ENCODE results near the gene CRY2.

The CRY2 gene

DNA sequence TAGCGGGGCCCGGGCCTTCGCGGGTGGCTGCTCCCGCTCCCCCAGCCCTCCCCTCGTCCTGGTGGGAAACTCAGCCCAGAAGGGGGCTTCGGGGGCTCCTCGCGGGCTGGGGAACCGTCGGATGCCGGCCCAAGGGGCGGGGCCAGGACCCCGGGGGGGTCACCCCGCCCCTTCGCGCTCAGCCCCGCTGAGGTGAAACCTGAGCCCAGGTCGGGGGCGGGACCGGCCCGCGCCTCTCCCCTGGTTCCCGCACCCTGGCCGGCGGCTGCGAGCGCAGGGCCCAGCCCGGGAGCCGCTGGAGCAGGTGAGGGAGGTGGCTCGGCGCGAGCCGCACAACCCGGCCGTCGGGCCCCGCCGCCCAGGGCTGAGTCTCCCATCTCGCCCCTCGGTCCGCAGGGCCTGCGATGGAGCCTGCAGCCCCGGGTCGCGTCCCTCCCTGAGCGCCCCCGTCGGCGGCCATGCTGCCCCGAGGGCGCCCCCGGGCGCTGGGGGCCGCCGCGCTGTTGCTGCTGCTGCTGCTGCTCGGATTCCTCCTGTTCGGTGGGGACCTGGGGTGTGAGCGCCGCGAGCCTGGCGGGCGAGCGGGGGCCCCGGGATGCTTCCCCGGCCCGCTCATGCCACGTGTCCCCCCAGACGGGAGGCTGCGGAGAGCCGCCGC, 75.3 kb downstream of the CRY2 start, which contains the start of gene LARGE2:
Gene LARGE2 (plus strand): TSS at position 232 of the 658 bp plus-strand sequence. CDS start 227 bp downstream, at position 459.
- TF ChIP-seq TCF12 (IDR thresholded peaks at IDR 0.05; ENCODE audit: low read depth) (no peak), CREB1 (IDR thresholded peaks at IDR 0.05; ENCODE audit: low read depth) (no peak), FOXM1 (IDR thresholded peaks at IDR 0.05; ENCODE audit: borderline replicate concordance, low read depth) (no peak), EGR1 (IDR thresholded peaks at IDR 0.05) (peak; percentile 76), NFIC (IDR thresholded peaks at IDR 0.05) (peak; percentile 2; the same call in 1 of the 2 replicates), RAD21 (IDR thresholded peaks at IDR 0.05; ENCODE audit: low read depth) (no peak), TAF1 (IDR thresholded peaks at IDR 0.05; ENCODE audit: low read depth) (no peak; the same call in 1 of the 2 replicates), YY1 (IDR thresholded peaks at IDR 0.05; ENCODE audit: low read depth) (peak; percentile 49; the same call in 1 of the 2 replicates), ZBTB7A (IDR thresholded peaks at IDR 0.05; ENCODE audit: low read depth) (no peak; the same call in none of the 2 replicates), TEAD4 (IDR thresholded peaks at IDR 0.05) (no peak), EP300 (IDR thresholded peaks at IDR 0.05; ENCODE audit: borderline replicate concordance) (no peak), CEBPB (IDR thresholded peaks at IDR 0.05) (no peak)
- TF ChIP-seq, protein P1, sequence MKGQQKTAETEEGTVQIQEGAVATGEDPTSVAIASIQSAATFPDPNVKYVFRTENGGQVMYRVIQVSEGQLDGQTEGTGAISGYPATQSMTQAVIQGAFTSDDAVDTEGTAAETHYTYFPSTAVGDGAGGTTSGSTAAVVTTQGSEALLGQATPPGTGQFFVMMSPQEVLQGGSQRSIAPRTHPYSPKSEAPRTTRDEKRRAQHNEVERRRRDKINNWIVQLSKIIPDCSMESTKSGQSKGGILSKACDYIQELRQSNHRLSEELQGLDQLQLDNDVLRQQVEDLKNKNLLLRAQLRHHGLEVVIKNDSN (IDR thresholded peaks at IDR 0.05) = no peak
- TF ChIP-seq, protein P2, sequence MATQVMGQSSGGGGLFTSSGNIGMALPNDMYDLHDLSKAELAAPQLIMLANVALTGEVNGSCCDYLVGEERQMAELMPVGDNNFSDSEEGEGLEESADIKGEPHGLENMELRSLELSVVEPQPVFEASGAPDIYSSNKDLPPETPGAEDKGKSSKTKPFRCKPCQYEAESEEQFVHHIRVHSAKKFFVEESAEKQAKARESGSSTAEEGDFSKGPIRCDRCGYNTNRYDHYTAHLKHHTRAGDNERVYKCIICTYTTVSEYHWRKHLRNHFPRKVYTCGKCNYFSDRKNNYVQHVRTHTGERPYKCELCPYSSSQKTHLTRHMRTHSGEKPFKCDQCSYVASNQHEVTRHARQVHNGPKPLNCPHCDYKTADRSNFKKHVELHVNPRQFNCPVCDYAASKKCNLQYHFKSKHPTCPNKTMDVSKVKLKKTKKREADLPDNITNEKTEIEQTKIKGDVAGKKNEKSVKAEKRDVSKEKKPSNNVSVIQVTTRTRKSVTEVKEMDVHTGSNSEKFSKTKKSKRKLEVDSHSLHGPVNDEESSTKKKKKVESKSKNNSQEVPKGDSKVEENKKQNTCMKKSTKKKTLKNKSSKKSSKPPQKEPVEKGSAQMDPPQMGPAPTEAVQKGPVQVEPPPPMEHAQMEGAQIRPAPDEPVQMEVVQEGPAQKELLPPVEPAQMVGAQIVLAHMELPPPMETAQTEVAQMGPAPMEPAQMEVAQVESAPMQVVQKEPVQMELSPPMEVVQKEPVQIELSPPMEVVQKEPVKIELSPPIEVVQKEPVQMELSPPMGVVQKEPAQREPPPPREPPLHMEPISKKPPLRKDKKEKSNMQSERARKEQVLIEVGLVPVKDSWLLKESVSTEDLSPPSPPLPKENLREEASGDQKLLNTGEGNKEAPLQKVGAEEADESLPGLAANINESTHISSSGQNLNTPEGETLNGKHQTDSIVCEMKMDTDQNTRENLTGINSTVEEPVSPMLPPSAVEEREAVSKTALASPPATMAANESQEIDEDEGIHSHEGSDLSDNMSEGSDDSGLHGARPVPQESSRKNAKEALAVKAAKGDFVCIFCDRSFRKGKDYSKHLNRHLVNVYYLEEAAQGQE (IDR thresholded peaks at IDR 0.05; ENCODE audit: low read depth) = no peak
- TF ChIP-seq, protein P3, sequence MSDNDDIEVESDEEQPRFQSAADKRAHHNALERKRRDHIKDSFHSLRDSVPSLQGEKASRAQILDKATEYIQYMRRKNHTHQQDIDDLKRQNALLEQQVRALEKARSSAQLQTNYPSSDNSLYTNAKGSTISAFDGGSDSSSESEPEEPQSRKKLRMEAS (IDR thresholded peaks at IDR 0.05) = no peak

DNA sequence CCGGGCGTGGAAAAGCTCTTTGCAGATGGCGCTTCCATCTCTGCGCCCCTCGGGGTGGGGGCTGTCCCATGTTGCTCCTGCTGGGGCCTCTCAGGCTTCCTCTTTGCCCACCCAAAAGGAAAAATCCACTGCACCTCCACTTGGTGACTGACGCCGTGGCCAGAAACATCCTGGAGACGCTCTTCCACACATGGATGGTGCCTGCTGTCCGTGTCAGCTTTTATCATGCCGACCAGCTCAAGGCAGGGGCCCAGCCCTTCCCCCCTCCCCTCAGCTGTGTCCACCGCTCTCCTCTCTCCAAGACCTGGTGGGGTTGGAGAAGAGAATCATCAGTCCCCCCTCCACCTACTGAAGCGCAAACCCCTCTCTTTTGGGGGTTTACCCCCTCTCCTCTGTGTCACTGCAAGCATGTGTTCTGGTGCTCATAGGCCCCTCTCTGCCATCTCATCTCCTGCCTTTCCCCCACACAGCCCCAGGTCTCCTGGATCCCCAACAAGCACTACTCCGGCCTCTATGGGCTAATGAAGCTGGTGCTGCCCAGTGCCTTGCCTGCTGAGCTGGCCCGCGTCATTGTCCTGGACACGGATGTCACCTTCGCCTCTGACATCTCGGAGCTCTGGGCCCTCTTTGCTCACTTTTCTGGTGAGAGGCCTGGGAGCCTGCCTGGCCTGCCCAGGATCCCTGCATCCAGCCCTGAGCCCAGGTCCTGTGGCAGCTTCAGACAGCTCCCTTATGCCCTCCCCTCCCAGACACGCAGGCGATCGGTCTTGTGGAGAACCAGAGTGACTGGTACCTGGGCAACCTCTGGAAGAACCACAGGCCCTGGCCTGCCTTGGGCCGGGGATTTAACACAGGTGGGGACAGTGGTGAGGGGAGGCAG, 77.0 kb downstream of the CRY2 start:
- TF ChIP-seq, protein P1 (IDR thresholded peaks at IDR 0.05) = no peak
- TF ChIP-seq, protein P3 (IDR thresholded peaks at IDR 0.05) = no peak

DNA sequence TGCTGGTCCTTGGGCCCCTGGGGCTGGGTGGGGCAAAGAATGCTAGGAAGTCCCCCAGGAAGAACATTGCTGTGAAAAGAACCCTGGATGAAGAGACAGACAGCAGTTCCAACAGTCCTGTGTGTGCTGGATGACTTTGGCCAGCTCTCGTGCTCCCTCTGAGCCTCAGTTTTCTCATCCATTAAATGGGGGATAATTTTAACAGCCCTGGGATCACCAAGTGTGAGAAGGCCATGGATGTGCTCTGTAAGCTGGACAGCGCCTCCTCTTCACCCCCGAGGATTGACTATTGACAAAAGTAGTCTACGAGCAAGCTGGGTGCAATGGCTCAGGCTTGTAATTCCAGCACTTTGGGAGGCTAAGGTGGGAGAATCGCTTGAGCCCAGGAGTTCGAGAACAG, 77.7 kb downstream of the CRY2 start:
- TF ChIP-seq ZBTB7A (IDR thresholded peaks at IDR 0.05; ENCODE audit: low read depth) (no peak), CEBPB (IDR thresholded peaks at IDR 0.05) (no peak), YY1 (IDR thresholded peaks at IDR 0.05; ENCODE audit: low read depth) (no peak), EP300 (IDR thresholded peaks at IDR 0.05; ENCODE audit: borderline replicate concordance) (no peak), CREB1 (IDR thresholded peaks at IDR 0.05; ENCODE audit: low read depth) (no peak)
- TF ChIP-seq, protein P2 (IDR thresholded peaks at IDR 0.05; ENCODE audit: low read depth) = peak; percentile 50; the same call in 1 of the 2 replicates

DNA sequence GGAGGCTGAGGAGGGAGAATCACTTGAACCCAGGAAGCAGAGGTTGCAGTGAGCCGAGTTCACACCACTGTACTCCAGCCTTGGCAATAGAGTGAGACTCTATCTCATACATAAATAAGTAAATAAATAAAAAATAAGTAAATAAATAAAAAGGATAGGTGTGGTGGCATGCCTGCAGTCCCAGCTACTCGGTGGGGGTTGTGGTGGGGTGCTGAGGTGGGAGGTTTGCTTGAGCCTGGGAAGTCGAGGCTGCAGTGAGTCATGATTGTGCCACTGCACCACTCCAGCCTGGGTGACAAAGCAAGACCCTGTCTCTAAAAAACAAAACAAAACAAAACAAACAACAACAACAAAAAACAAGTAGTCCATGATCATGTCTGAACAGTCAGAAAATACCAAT, 78.3 kb downstream of the CRY2 start:
- TF ChIP-seq CREB1 (IDR thresholded peaks at IDR 0.05; ENCODE audit: low read depth) (no peak), ZBTB7A (IDR thresholded peaks at IDR 0.05; ENCODE audit: low read depth) (no peak), YY1 (IDR thresholded peaks at IDR 0.05; ENCODE audit: low read depth) (no peak), EGR1 (IDR thresholded peaks at IDR 0.05) (no peak), TAF1 (IDR thresholded peaks at IDR 0.05; ENCODE audit: low read depth) (no peak), TEAD4 (IDR thresholded peaks at IDR 0.05) (no peak), TCF12 (IDR thresholded peaks at IDR 0.05; ENCODE audit: low read depth) (no peak), NFIC (IDR thresholded peaks at IDR 0.05) (no peak), CEBPB (IDR thresholded peaks at IDR 0.05) (no peak), FOXM1 (IDR thresholded peaks at IDR 0.05; ENCODE audit: borderline replicate concordance, low read depth) (no peak), EP300 (IDR thresholded peaks at IDR 0.05; ENCODE audit: borderline replicate concordance) (no peak), RAD21 (IDR thresholded peaks at IDR 0.05; ENCODE audit: low read depth) (no peak)
- TF ChIP-seq, protein P3 (IDR thresholded peaks at IDR 0.05) = no peak
- TF ChIP-seq, protein P2 (IDR thresholded peaks at IDR 0.05; ENCODE audit: low read depth) = no peak
- TF ChIP-seq, protein P1 (IDR thresholded peaks at IDR 0.05) = no peak
